GM12875 (cell line): ENCODE data around the gene NKG7.
"Not testable (repeated sequence)": the region's sequence is repeated elsewhere in the genome, so short reads cannot be mapped to it uniquely, and the experiment has no call there.

Experiments
- H3K4me3 ChIP-seq: one replicate; pipeline ENCODE4 v1.5.1; 2011; ENCODE audit warnings: low read depth, low read length, control low read depth
- CTCF ChIP-seq: IDR thresholded peaks from 2 replicates; pipeline ENCODE4 v1.5.1; 2011; ENCODE audit warnings: low read depth, mild to moderate bottlenecking, control low read depth, inconsistent platforms, low read length, moderate library complexity, borderline replicate concordance; ENCODE audit not compliant: insufficient read depth

Gene NKG7

GRCh38 chr19:51372649-51373504 lies at the start of gene NKG7:
Gene NKG7, minus strand, starts transcription at chr19:51372654. Its CDS starts 119 bp downstream, at chr19:51372535.
- H3K4me3 ChIP-seq: peak within 1 kb of the TSS; percentile 19
- no peak for TF ChIP-seq CTCF

GRCh38 chr19:51422053-51422448 lies 49.6 kb upstream of the NKG7 start:
- peak; percentile 100 for TF ChIP-seq CTCF
- no peak overlapping the region for H3K4me3 ChIP-seq

- no peak overlapping the region for H3K4me3 ChIP-seq
- TF ChIP-seq CTCF: no peak
Observed at GRCh38 chr19:51421229-51422052, 49.0 kb upstream of the NKG7 start.

GRCh38 chr19:51420511-51420910 lies 48.1 kb upstream of the NKG7 start:
- not testable (repeated sequence) for H3K4me3 ChIP-seq

GRCh38 chr19:51418707-51419106 lies 46.3 kb upstream of the NKG7 start:
- TF ChIP-seq CTCF: no peak

GRCh38 chr19:51417810-51418157 lies 45.3 kb upstream of the NKG7 start:
- peak overlapping the region; percentile 56 for H3K4me3 ChIP-seq
- TF ChIP-seq CTCF: no peak

More at GRCh38 chr19:51418707-51419106, 46.3 kb upstream of the NKG7 start:
- H3K4me3 ChIP-seq: no peak overlapping the region

- TF ChIP-seq CTCF: no peak
- peak within 1 kb of the TSS; percentile 56 for H3K4me3 ChIP-seq
Observed at GRCh38 chr19:51417107-51417809, 44.8 kb upstream of the NKG7 start, which contains the start of gene SIGLEC10. Gene SIGLEC10, minus strand, starts transcription at chr19:51417642. Its CDS starts 61 bp downstream, at chr19:51417581.

- H3K4me3 ChIP-seq: peak overlapping the region; percentile 56
Observed at GRCh38 chr19:51416422-51416821, 44.0 kb upstream of the NKG7 start.
